Hepatocyte (in vitro differentiated cells): ENCODE measurements around the gene NDEL1.

Source experiments
- EZH2 ChIP-seq: fragments of 200-600 bp; sonication (generic); IDR thresholded peaks from 2 replicates; pipeline ENCODE4 v1.6.1; 2016; ENCODE audit warnings: antibody characterized with exemption, mild to moderate bottlenecking, borderline replicate concordance
- TF ChIP-seq, protein P1 (sequence below): fragments of 200-600 bp; sonication (generic); IDR thresholded peaks from 2 replicates; pipeline ENCODE4 v1.5.1; 2016; ENCODE audit warnings: antibody characterized with exemption, mild to moderate bottlenecking; ENCODE audit not compliant: poor library complexity

GRCh38 chr17:8435245-8436168 is at the start of gene NDEL1:
- TF ChIP-seq, protein P1, sequence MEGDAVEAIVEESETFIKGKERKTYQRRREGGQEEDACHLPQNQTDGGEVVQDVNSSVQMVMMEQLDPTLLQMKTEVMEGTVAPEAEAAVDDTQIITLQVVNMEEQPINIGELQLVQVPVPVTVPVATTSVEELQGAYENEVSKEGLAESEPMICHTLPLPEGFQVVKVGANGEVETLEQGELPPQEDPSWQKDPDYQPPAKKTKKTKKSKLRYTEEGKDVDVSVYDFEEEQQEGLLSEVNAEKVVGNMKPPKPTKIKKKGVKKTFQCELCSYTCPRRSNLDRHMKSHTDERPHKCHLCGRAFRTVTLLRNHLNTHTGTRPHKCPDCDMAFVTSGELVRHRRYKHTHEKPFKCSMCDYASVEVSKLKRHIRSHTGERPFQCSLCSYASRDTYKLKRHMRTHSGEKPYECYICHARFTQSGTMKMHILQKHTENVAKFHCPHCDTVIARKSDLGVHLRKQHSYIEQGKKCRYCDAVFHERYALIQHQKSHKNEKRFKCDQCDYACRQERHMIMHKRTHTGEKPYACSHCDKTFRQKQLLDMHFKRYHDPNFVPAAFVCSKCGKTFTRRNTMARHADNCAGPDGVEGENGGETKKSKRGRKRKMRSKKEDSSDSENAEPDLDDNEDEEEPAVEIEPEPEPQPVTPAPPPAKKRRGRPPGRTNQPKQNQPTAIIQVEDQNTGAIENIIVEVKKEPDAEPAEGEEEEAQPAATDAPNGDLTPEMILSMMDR, result no peak
- no peak for TF ChIP-seq EZH2
